ENCODE measurements around the gene ZFP82. TPM values are rescaled to one million over a fixed set of nuclear protein-coding genes. Genes with fewer than 3 reads are reported as not detected.

The ZFP82 gene
- total RNA-seq (2021), result 18.7 and 20.1 TPM in 2 replicates
- long read RNA-seq, full-length matches to known transcripts, result 121 of 180 reads
- long read RNA-seq, partial matches to known transcripts, result 4 of 180 reads
- long read RNA-seq, other reads (novel, unspliced or antisense), result 55 of 180 reads

DNA sequence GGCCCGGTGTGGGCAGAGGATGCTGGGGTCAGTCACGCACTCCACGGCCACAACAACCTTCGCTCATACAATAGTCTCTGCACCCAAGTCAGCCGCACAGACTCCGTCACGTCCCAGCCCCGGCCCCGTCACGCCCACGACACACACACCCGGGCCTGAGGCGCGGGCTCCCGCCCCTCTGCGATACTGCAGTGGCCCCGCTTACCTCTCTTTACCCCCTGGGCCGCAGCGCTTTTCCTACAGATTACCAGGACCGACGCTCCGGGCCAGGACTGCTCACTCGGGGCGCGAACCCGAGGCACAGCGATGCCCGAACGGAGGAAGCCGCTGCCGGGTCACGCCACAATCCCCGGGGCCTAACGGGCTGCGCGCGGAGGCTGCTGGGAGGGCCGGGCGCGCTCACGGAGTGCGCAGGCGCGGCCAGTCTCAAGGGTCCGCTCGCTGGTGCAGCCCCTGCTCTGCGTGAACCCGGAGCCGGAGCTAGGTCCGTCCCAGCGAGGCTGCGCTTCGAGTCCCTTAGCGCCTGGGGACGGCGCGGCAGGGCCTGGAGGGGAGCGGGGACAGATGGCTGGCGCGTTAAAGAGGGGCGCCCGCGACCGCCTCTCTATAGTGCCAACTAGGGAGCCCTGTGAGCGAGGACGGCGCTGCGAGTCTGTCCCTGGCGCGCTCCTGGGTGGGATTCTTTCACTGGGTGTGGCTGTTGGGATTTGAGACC is at the start of gene ZFP82:
TSS of gene ZFP82 (minus strand) at position 358 of the 715 bp plus-strand sequence. CDS start 8,855 bp downstream, outside the sequence.
- Histone ChIP-seq H3K79me1 (ENCODE audit: insufficient read depth, low read depth, low read length, poor library complexity, severe bottlenecking) (no peaks in the 10 kb centered on the region), H4K8ac (replicated peaks; ENCODE audit: insufficient read length, low read depth, low read length) (no peak within 1 kb of the TSS), H4K5ac (ENCODE audit: insufficient read length, low read depth, low read length) (no peak within 1 kb of the TSS), H2BK120ac (ENCODE audit: low read depth, low read length, poor library complexity, severe bottlenecking) (no peak within 1 kb of the TSS), H4K91ac (ENCODE audit: insufficient read length, low read depth, low read length) (no peak within 1 kb of the TSS), H3K79me2 (ENCODE audit: insufficient read depth, low read length) (peaks cover 4% of the 10 kb centered on the region; the same call in 1 of the 2 replicates), H2AK5ac (ENCODE audit: insufficient read length, low read length) (no peak within 1 kb of the TSS), H3K27me3 (ENCODE audit: insufficient read depth, low read length) (no peaks in the 10 kb centered on the region; the same call in 1 of the 2 replicates), H2BK15ac (ENCODE audit: low read depth, low read length) (no peak within 1 kb of the TSS), H3K4me2 (ENCODE audit: insufficient read depth, insufficient read length, low read length) (peak within 1 kb of the TSS; percentile 68), H3K18ac (ENCODE audit: insufficient read length, low read depth, low read length) (peak within 1 kb of the TSS; percentile 89), H3K27ac (ENCODE audit: insufficient read length, low read depth, low read length) (no peak within 1 kb of the TSS), H2BK20ac (ENCODE audit: low read depth, low read length, poor library complexity, severe bottlenecking) (no peak within 1 kb of the TSS), H3T11ph (ENCODE audit: low read length) (no peak within 1 kb of the TSS), H3K4me1 (ENCODE audit: insufficient read depth, low read length) (no peaks in the 10 kb centered on the region), H2BK5ac (ENCODE audit: insufficient read length, low read length) (no peak within 1 kb of the TSS), H2AFZ (ENCODE audit: low read length) (no peak within 1 kb of the TSS), H3K9ac (ENCODE audit: extremely low read depth, insufficient read length, low read length) (peak within 1 kb of the TSS; percentile 77), H3K9me3 (ENCODE audit: control insufficient read depth, low read depth, low read length) (no peaks in the 10 kb centered on the region), H2BK12ac (ENCODE audit: insufficient read length, low read depth, low read length) (no peak within 1 kb of the TSS), H3K4ac (ENCODE audit: low read depth, low read length) (no peak within 1 kb of the TSS), H4K20me1 (ENCODE audit: control insufficient read depth, insufficient read depth, insufficient read length) (no peaks in the 10 kb centered on the region), H3K23me2 (ENCODE audit: insufficient read length, low read depth, low read length, poor library complexity, severe bottlenecking) (peaks cover 7% of the 10 kb centered on the region), H3K23ac (ENCODE audit: insufficient read length, low read depth, low read length) (no peak within 1 kb of the TSS), H3K56ac (ENCODE audit: insufficient read length, low read depth, low read length) (no peak within 1 kb of the TSS), H3K14ac (ENCODE audit: insufficient read depth, low read length) (peak within 1 kb of the TSS; percentile 90)
- H3K27ac Mint-ChIP-seq, result peak within 1 kb of the TSS; percentile 84 to 98 (median 96); a peak in 6 of 7 replicates
- peaks cover 12 to 14% of the 10 kb centered on the region in 2 experiments for H3K4me1 Mint-ChIP-seq
- DNase-seq, result peak; percentile 91
- H3K4me3 Mint-ChIP-seq, result peak within 1 kb of the TSS; percentile 94 to 95
- no CpG with 5 or more reads among the region's 70 CpGs for WGBS (ENCODE audit: extremely low coverage, insufficient read length, low lambda C conversion rate)
- H3K36me3 Mint-ChIP-seq (ENCODE audit: insufficient read depth in 1 of 3, low read depth in 3 of 3), result peaks cover 14 to 26% (median 20%) of the 10 kb centered on the region in 3 experiments
- TF ChIP-seq CTCF (conservative IDR thresholded peaks at IDR 0.05), result no peak
- peaks cover 0 to 2% of the 10 kb centered on the region in 2 experiments; a peak in 2 of 5 replicates for H3K9me3 Mint-ChIP-seq
- H3K27me3 Mint-ChIP-seq (ENCODE audit: low read depth), result peaks cover 4% of the 10 kb centered on the region; the same call in 1 of the 2 replicates
